Measurements from ENCODE around the gene CRYL1. TPM values are rescaled to one million over a fixed set of nuclear protein-coding genes. Genes with fewer than 3 reads are reported as not detected.

CRYL1 gene, protein sequence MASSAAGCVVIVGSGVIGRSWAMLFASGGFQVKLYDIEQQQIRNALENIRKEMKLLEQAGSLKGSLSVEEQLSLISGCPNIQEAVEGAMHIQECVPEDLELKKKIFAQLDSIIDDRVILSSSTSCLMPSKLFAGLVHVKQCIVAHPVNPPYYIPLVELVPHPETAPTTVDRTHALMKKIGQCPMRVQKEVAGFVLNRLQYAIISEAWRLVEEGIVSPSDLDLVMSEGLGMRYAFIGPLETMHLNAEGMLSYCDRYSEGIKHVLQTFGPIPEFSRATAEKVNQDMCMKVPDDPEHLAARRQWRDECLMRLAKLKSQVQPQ
- total RNA-seq: 15.1 and 16.0 TPM in 2 replicates

DNA sequence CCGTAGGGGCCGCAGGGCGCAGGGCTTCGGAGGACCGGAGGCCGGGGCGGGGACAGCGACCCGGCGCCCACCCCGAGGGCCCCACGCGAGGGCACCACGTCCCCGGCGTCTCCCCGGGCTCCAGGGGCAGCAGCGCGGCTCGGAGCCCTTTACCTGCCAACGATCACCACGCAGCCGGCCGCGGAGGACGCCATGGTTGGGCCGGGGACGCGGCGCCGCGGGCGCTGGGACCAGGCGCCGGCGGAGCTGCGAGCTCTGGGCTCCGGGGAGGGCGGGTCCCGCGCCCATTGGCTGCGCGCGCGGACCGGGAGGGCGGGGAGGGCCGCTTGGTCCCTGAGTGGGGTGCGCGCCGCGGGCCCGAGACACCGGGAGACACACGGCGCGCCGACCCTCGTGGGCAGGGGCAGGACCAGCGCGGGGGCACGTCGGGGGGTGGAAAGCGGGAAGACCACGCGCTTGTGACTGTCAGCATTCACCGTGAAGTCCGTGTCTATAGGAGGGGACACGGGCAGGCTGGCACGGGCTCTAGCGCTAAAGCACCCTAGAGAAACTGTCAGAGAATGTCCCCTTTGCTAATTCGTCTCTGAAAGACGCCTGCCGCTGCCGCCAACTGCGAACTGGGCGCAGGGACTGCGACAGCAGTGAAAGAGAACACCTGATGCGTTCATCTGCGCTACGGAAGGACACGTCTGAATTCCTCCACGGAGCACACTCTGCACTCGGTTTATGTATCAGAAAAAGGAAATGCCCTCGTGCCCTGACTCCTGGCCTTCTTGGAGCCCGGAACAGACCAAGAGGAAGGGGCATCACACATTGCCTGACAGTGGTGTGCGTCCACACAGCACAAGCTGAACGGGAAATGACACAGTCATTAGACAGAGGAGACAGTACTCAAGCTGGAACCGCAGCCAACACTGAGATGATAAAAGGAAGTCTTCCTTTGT lies at the start of gene CRYL1:
CRYL1 (minus strand) TSS at position 257 of the 944 bp plus-strand sequence; CDS start at position 194, 63 bp downstream.

DNA sequence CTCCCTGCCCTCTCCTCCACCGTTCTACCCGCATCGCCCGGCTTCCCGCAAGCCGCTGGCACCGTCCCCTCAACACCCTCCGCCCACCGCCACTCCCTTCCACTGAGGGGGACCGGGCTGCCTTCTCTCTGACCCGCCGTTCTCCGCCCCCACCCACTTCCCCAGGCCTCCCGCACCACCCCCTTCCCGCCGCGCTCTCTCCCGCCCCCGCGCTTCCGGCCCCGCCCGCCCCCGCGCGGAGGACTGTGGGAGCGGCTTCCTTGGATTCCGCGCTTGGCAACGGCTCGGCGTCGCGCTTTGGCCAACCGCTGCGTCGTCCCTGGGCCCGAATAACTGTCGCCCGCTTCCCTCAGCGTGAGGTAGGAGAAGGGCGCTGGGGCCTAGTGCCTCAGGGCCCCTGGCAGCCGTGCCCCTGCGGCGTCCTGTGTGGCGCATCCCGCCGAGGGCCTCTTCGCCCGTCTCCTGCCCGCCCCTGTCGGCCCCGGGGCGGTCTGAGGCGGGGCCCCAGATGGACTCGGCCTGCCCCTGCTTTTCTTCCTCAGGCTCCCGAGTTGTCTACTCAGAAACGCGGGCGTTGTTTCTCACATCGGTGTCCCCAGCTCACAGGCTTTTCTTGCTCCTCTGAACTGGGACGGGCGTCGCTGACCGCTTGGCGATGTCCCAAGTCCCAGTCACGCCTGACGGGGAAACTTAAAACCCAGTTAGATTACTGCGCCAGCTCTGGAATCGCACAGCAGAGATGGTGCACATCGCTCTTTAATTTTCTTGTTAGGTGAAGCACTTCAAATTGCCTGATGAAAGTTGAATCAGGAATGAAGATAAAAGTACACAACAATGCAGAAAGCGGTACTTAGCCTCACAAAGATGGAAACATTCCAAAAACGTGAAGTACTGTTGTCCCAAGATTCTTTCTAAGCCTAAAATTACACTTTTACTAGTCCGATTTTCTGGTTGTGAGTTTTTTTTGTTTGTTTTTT lies 41.5 kb upstream of the CRYL1 start, which contains the start of gene IFT88:
IFT88 (plus strand) TSS at position 260 of the 977 bp plus-strand sequence. CDS start 7,229 bp downstream, outside the sequence.

Other genes starting within 250 kb of the CRYL1 start
- gene IFT88, start 41.3 kb upstream of the CRYL1 start, total RNA-seq: 8.7 and 9.8 TPM in 2 replicates
- 0.72 and 0.78 TPM in 2 replicates for gene IL17D, start 177.8 kb upstream of the CRYL1 start, total RNA-seq
- gene EEF1AKMT1, start 248.1 kb upstream of the CRYL1 start, total RNA-seq: 7.1 and 10.3 TPM in 2 replicates